Mucosa of gallbladder (tissue), 1 donor: ENCODE results near the gene SLC27A3. TPM values are rescaled to one million over a fixed set of nuclear protein-coding genes. Genes with fewer than 3 reads are reported as not detected.

ENCODE experiments used
- DNase-seq: peaks from one replicate; pipeline ENCODE4 v3.0.0-alpha.2; 2020; ENCODE audit warnings: low spot score
- total RNA-seq: library from RNA; stranded (reverse); gene quantifications from one replicate; pipeline ENCODE4 v1.2.1, GENCODE V29; 2021
- donor health status: DM: no; HTN: no; CAD: no.

The SLC27A3 gene
- total RNA-seq, 1 donor from 2014 or later, result 22.1 TPM

DNA sequence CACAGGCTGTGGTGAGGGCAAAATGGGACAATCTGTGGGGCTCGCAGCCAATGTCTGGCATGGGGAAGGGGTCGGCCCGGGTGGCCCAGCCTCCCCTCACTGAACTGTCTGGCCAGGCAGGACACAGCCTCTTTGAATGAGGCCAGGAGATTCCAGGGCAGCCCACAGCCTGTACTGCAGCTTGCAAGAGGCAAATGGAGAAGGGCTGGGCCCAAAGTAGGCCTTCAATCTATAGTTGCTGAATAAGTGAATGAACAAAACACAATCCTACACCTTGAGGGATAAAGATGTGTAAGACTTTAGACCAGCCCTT is 23.2 kb downstream of the SLC27A3 start:
- DNase-seq, result no peak

DNA sequence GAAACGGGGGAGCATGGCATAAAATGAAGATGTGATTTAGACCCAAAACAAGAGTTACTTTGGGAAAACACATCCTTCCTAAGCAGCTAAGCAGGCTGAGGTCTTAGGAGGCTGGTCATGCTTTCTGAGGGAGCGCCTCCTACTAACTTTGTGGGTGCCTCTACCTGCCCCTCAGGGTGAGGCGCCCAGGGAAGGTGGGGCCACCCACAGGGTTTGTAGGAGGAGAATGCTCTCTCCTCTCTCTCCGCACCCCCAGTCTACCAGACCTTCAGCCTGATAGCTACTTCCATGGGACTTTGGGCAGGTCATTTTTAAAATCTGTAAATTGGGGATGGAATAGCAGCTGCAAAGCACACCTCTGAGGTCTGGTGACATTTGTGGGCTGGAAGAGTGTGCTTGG is 23.8 kb downstream of the SLC27A3 start:
- DNase-seq, result no peak

GRCh38 chr1:153799566-153800465 is 24.6 kb downstream of the SLC27A3 start:
- no peak for DNase-seq

- DNase-seq, result no peak
Observed at GRCh38 chr1:153800516-153800915, 25.3 kb downstream of the SLC27A3 start.

DNA sequence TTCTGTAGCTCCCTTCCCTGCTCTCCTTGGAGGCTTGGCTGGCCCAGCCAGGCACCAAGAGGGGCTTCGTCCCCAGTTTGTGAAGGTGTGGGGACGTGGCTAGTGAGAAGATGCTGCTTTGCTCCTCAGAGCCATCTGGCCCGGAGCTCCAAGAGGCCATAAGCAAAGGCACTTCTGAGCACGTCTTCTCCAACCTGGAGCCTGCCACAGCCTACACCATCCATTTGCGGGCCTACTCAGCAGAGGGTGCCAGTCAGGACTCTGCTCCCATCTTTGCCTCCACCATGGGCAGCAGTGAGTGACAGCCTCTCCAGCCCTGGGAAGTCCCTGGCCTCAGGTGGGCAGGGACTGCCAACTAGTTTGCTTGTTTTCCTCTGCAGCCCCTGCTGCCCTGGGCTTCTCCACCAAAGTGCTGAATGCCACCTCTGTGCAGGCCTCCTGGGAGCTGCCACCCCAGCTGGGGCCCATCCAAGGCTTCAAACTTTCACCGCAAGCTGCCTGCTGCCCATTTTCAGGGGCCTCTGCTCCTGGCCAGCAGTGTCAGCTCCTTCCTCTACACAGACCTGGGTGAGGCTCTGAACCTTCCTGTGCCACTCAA is 25.9 kb downstream of the SLC27A3 start:
- DNase-seq, result no peak

- DNase-seq, result no peak
Observed at GRCh38 chr1:153801786-153802697, 26.8 kb downstream of the SLC27A3 start.

DNA sequence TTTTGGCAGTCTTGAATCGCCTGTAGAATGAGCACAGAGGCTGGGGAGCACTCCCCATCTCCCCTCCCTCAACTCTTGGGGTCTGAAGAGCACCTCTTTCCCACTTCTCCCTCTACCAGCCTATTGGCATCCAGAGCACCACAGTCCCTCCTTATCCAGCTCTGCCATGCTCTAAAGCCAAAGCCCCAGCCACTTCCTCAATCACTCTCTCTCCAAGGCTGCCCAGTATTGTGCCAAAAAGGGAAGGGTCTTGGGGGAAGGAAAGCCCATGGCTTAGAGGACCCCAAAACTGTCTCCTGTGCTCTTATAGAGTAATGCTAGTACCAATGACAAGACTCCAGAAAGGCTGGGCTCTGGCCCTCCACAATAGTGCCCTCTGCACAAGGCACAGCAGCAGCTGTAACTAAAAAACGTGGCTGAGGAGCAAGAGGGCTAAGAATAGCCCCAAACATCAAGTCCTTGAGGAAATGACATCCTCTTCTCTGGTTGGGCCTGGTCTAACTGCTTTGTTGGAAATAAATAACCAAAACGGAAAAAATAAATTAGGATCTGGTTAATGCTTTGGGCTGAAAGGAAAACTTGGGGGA is 28.4 kb downstream of the SLC27A3 start:
- DNase-seq, result no peak

- no peak for DNase-seq
Observed at GRCh38 chr1:153804112-153804511, 28.9 kb downstream of the SLC27A3 start.

DNA sequence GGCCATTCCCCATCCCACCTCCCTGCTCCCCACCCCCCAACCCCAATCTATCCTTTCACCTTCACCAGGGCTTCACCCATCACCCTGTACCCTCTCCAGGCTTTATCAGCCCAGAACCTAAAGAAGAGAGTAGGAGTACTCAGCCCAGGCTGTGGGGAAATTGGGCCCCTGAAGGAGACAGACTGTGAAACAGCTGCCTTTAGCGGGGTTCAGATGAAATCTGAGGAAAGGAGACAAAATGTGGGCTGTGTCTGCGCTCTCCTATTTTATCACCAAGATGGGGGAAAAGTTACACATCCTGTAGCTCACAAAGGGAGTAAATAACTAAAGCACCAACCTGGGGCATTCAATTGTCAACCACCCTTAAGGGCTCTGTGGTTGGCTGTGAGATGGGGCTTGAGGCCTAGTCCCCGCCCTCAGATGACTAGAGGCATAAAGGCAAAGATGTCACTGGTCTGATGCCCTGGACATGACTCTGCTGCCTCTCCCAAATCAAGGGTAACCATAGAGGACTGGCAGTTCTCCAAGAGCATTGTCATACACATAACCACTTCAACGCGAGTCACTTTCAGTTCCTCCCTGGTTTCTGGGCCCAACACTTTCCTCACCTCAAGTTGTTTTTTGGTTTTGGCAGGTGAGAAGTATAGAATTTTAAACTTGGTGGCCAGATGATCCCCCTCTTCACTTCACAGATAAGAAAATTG is 30.0 kb downstream of the SLC27A3 start:
- peak; percentile 76 for DNase-seq

GRCh38 chr1:153805886-153806719 is 30.9 kb downstream of the SLC27A3 start:
- no peak for DNase-seq

DNA sequence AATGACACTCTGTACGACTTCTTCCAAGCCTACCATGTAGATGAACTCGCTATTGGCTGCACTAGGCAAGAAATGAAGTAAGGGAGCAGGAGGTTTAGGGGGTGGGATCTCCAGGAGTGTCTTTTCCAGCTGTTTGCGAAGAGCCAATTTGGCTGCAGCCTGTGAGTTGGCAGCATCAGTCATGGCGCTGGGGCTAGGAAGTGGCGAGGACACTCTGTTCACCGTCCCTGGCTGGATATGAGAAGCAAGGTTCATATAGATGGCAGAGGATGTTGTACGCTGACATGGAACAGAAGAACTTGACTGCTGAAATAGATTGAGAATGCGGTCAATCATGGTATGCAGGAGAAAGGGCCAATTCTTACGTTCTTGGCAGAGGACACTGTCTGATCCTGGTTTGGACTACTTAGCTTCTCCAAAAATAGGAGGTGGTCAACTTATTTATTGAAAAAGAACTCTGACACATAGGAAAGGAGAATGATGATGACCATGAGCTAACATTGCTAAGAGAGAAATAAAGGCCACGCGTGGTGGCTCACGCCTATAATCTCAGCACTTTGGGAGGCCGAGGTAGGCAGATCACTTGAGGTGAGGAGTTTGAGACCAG is 41.2 kb downstream of the SLC27A3 start:
- no peak for DNase-seq

DNA sequence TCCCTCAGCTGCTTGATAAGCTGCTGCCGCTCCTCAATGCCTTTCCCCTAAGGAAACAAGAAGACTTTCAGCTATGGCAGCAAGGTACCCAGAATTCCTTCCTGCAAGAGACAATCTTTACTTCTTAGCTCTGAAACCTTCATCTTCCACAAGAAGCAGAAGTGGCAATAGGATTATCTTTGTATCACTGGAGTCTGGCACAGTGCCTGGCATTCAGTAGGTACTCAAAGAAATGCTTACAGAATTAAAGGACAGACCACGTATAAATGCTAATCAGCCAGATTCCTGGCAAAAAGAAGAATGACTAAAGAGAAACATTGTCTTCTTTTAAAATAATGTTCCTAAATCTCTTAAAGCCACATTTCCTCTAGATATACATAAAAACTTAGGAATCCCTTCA is 43.7 kb downstream of the SLC27A3 start:
- no peak for DNase-seq

DNA sequence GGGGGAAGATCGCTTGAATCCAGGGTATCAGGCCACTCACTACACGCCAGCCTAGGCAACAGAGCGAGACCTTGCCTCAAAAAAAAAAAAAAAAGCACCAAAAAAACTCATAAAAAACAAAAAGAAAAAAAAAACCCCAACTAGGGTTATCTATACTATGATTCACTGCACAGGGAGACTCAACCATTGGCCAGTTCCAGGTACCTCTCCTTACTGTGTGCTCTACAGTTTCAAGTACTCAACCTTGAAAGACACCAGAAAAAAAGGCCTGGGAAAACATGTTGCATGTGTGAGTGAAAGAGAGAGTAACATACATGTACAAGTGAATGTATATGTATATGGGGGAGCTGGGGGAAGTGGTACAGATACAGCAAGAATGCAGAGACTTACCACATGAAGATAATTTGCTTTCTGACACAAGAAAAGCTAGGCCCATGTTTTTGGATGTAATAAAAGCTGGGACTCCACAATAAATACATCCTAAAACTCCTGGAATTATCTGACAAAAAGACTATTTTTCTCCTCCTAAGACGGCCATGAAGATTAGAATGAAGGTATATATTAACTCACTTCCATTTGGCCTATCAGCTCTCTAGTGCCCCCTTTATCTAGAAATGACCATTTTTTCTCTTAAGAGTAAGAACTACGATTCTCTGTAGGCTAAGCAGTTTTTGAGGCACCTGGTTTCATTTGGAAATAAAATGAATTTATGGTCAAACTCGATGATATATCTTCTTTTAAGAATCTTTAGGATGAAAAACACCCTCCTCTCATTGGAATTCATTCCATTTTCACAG is 52.2 kb downstream of the SLC27A3 start:
- DNase-seq, result no peak

Other genes starting within 250 kb of the SLC27A3 start
- gene S100A6, start 239.4 kb upstream of the SLC27A3 start, total RNA-seq, result 824 TPM
- gene S100A5, start 234.5 kb upstream of the SLC27A3 start, total RNA-seq, result not detected
- gene S100A4, start 229.6 kb upstream of the SLC27A3 start, total RNA-seq, result 66.8 TPM
- gene S100A3, start 226.1 kb upstream of the SLC27A3 start, total RNA-seq, result not detected
- gene S100A2, start 209.6 kb upstream of the SLC27A3 start, total RNA-seq, result 1.4 TPM
- gene S100A16, start 162.3 kb upstream of the SLC27A3 start, total RNA-seq, result 86.7 TPM
- 56.9 TPM for gene S100A14, start 159.1 kb upstream of the SLC27A3 start, total RNA-seq
- 64.7 TPM for gene S100A13, start 147.9 kb upstream of the SLC27A3 start, total RNA-seq
- 3.3 TPM for gene S100A1, start 147.0 kb upstream of the SLC27A3 start, total RNA-seq
- 69.4 TPM for gene CHTOP, start 141.3 kb upstream of the SLC27A3 start, total RNA-seq
- 38.8 TPM for gene SNAPIN, start 116.7 kb upstream of the SLC27A3 start, total RNA-seq
- gene ILF2, start 104.4 kb upstream of the SLC27A3 start, total RNA-seq, result 87.6 TPM
- gene NPR1, start 96.7 kb upstream of the SLC27A3 start, total RNA-seq, result 8.8 TPM
- 72.9 TPM for gene INTS3, start 47.4 kb upstream of the SLC27A3 start, total RNA-seq
- gene GATAD2B, start 147.6 kb downstream of the SLC27A3 start, total RNA-seq, result 42.5 TPM
- gene DENND4B, start 171.3 kb downstream of the SLC27A3 start, total RNA-seq, result 65.2 TPM
- 60.6 TPM for gene CRTC2, start 183.2 kb downstream of the SLC27A3 start, total RNA-seq
- 119 TPM for gene SLC39A1, start 188.1 kb downstream of the SLC27A3 start, total RNA-seq
- gene CREB3L4, start 192.5 kb downstream of the SLC27A3 start, total RNA-seq, result 18.5 TPM
- gene JTB, start 202.3 kb downstream of the SLC27A3 start, total RNA-seq, result 144 TPM
- 112 TPM for gene RAB13, start 210.9 kb downstream of the SLC27A3 start, total RNA-seq
- 1,416 TPM for gene RPS27, start 215.4 kb downstream of the SLC27A3 start, total RNA-seq